Medulla oblongata (tissue), 1 donor: ENCODE data around the gene SDCCAG8.
"Not testable (repeated sequence)": the region's sequence is repeated elsewhere in the genome, so short reads cannot be mapped to it uniquely, and the experiment has no call there.

Source experiments
- DNase-seq: peaks from one replicate; pipeline ENCODE4 v3.0.0-alpha.2; 2015; ENCODE audit errors: extremely low spot score

The SDCCAG8 gene

GRCh38 chr1:243255791-243256512 lies at the start of gene SDCCAG8:
SDCCAG8 (plus strand) TSS chr1:243256041; CDS start chr1:243256174, 133 bp downstream.
- peak; percentile 100 for DNase-seq

GRCh38 chr1:243211984-243212383 lies 43.9 kb upstream of the SDCCAG8 start:
- DNase-seq, result not testable (repeated sequence)

GRCh38 chr1:243213045-243213787 lies 42.6 kb upstream of the SDCCAG8 start:
- DNase-seq, result no peak

GRCh38 chr1:243215276-243215875 lies 40.5 kb upstream of the SDCCAG8 start:
- not testable (repeated sequence) for DNase-seq

- DNase-seq, result no peak
Measured at GRCh38 chr1:243216741-243217140, 39.1 kb upstream of the SDCCAG8 start.

- no peak for DNase-seq
Measured at GRCh38 chr1:243217349-243217748, 38.5 kb upstream of the SDCCAG8 start.

GRCh38 chr1:243218059-243218458 lies 37.8 kb upstream of the SDCCAG8 start:
- DNase-seq, result no peak

GRCh38 chr1:243227622-243228021 lies 28.2 kb upstream of the SDCCAG8 start:
- DNase-seq, result no peak

GRCh38 chr1:243229526-243229925 lies 26.3 kb upstream of the SDCCAG8 start:
- no peak for DNase-seq

- DNase-seq, result no peak
Measured at GRCh38 chr1:243230914-243231313, 24.9 kb upstream of the SDCCAG8 start.

GRCh38 chr1:243233908-243234307 lies 21.9 kb upstream of the SDCCAG8 start:
- no peak for DNase-seq

GRCh38 chr1:243234978-243235647 lies 20.7 kb upstream of the SDCCAG8 start:
- DNase-seq, result no peak

GRCh38 chr1:243236604-243237252 lies 19.1 kb upstream of the SDCCAG8 start:
- DNase-seq, result no peak

GRCh38 chr1:243244432-243244841 lies 11.4 kb upstream of the SDCCAG8 start:
- no peak for DNase-seq

- peak; percentile 78 for DNase-seq
Measured at GRCh38 chr1:243246916-243247315, 8.9 kb upstream of the SDCCAG8 start.

GRCh38 chr1:243247901-243248300 lies 7.9 kb upstream of the SDCCAG8 start:
- DNase-seq, result no peak

- DNase-seq, result no peak
Measured at GRCh38 chr1:243249214-243249613, 6.6 kb upstream of the SDCCAG8 start.

GRCh38 chr1:243250102-243250501 lies 5.7 kb upstream of the SDCCAG8 start:
- DNase-seq, result no peak

- DNase-seq, result no peak
Measured at GRCh38 chr1:243251539-243251938, 4.3 kb upstream of the SDCCAG8 start.

- DNase-seq, result peak; percentile 61
Measured at GRCh38 chr1:243253211-243253925, 2.5 kb upstream of the SDCCAG8 start.

GRCh38 chr1:243253926-243254232 lies 2.0 kb upstream of the SDCCAG8 start:
- peak; percentile 61 for DNase-seq
